ENCODE results near the gene CCDC74A.
"Not testable (repeated sequence)": the region's sequence is repeated elsewhere in the genome, so short reads cannot be mapped to it uniquely, and the experiment has no call there.

DNA sequence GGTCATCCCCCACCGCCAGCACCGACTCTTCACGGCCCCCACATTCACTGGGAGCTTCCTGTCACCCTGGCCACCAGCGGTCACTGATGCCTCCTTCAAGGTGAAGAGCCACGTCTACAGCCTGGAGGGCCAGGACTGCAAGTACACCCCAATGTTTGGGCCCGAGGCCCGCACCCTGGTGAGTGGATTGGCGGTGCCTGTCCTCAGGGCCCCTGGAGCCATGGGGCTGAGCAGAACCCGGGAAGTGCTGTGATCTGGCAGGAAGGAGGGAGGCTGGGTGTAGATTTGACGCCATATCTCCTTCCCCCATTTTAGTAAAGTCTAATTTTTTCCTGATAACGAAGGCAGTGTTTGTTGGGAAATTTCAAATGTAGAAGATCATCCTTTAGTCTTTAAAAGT, 9.2 kb upstream of the CCDC74A start:
- TF ChIP-seq, protein P1, sequence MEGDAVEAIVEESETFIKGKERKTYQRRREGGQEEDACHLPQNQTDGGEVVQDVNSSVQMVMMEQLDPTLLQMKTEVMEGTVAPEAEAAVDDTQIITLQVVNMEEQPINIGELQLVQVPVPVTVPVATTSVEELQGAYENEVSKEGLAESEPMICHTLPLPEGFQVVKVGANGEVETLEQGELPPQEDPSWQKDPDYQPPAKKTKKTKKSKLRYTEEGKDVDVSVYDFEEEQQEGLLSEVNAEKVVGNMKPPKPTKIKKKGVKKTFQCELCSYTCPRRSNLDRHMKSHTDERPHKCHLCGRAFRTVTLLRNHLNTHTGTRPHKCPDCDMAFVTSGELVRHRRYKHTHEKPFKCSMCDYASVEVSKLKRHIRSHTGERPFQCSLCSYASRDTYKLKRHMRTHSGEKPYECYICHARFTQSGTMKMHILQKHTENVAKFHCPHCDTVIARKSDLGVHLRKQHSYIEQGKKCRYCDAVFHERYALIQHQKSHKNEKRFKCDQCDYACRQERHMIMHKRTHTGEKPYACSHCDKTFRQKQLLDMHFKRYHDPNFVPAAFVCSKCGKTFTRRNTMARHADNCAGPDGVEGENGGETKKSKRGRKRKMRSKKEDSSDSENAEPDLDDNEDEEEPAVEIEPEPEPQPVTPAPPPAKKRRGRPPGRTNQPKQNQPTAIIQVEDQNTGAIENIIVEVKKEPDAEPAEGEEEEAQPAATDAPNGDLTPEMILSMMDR (conservative IDR thresholded peaks at IDR 0.05; ENCODE audit: low read depth, low read length), result not testable (repeated sequence)
- TF ChIP-seq EZH2 (IDR thresholded peaks at IDR 0.05; ENCODE audit: borderline replicate concordance, low read depth, low read length, poor library complexity, severe bottlenecking), result not testable (repeated sequence)
